Right lobe of liver (tissue), 4 donors: ENCODE results near the gene EPHB6.

Experiments used
- POLR2A ChIP-seq: fragments of 450-650 bp; IDR thresholded peaks from one replicate; pipeline ENCODE4 v1.6.1; 2017; ENCODE audit warnings: antibody characterized with exemption, mild to moderate bottlenecking
- TF ChIP-seq, protein P1 (sequence below), 4 donors: fragments of 200-600 bp in 3 of 4; fragments of 450-650 bp in 1 of 4; IDR thresholded peaks; one replicate each; pipeline versions ENCODE4 v1.5.1 to v1.8.0; 2016 to 2022; ENCODE audit warnings: antibody characterized with exemption in 4 of 4, mild to moderate bottlenecking in 2 of 4
- donor health status: DM: no; HTN: no; CAD: no.
- donor health status: DM: no; HTN: no; CAD: no.
- donor health status: DM: no; HTN: yes; CAD: no.

DNA sequence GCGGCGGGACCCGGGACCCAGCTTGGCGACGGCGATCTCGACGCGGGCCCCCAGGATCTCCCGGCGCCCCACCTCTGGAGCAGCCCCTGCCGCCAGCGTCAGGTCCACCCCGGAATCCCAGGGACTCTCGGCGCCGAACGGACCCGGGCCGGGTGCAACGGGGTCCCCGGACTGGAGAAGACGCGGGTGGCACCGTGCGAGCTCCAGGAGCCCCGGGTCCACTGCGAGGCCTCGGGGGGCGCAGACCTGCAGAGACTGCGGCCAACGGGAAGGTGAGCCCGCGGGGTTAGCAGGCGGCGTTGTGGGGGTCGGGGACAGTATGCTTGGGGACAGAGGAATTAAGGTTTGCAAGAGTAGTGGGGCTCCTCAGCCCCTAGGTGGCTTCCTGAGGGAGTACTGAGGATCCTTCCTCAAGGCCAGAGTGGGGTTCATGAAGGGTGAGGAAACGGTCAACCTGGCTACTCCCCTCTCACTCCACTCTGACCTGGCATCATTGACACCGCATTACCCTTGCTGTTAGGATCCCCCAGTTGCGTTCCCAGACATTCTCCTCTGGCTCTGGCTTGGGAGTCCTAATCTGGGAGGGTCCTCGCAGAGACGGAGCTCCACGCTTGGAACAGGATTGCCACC lies 353 bp downstream of the EPHB6 start:
- TF ChIP-seq, protein P1, sequence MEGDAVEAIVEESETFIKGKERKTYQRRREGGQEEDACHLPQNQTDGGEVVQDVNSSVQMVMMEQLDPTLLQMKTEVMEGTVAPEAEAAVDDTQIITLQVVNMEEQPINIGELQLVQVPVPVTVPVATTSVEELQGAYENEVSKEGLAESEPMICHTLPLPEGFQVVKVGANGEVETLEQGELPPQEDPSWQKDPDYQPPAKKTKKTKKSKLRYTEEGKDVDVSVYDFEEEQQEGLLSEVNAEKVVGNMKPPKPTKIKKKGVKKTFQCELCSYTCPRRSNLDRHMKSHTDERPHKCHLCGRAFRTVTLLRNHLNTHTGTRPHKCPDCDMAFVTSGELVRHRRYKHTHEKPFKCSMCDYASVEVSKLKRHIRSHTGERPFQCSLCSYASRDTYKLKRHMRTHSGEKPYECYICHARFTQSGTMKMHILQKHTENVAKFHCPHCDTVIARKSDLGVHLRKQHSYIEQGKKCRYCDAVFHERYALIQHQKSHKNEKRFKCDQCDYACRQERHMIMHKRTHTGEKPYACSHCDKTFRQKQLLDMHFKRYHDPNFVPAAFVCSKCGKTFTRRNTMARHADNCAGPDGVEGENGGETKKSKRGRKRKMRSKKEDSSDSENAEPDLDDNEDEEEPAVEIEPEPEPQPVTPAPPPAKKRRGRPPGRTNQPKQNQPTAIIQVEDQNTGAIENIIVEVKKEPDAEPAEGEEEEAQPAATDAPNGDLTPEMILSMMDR (IDR thresholded peaks at IDR 0.05): no peak
- no peak for TF ChIP-seq POLR2A
